KMS-11 (cell line): ENCODE data around the gene IL17C.

Experiments
- H2AFZ ChIP-seq: fragments of 200-600 bp; sonication (generic); 2 replicates; pipeline ENCODE4 v1.6.1; 2016; ENCODE audit warnings: antibody characterized with exemption, mixed run types, low read depth
- H3K27ac ChIP-seq: fragments of 200-600 bp; sonication (generic); 2 replicates; pipeline ENCODE4 v1.6.1; 2016; ENCODE audit warnings: mild to moderate bottlenecking, mixed run types
- H3K27me3 ChIP-seq: fragments of 200-600 bp; sonication (generic); 2 replicates; pipeline ENCODE4 v1.6.1; 2017; ENCODE audit warnings: mild to moderate bottlenecking, low read depth, mixed run types, moderate library complexity; ENCODE audit not compliant: insufficient read depth
- H3K36me3 ChIP-seq: fragments of 200-600 bp; sonication (generic); 2 replicates; pipeline ENCODE4 v1.6.1; 2017; ENCODE audit warnings: mild to moderate bottlenecking, mixed run types; ENCODE audit not compliant: insufficient read depth
- H3K4me1 ChIP-seq: fragments of 200-600 bp; sonication (generic); 2 replicates; pipeline ENCODE4 v1.6.1; 2016; ENCODE audit warnings: mild to moderate bottlenecking, low read depth, mixed run types; ENCODE audit not compliant: poor library complexity, severe bottlenecking
- H3K4me2 ChIP-seq: fragments of 200-600 bp; sonication (generic); 2 replicates; pipeline ENCODE4 v1.7.0; 2016; ENCODE audit warnings: mild to moderate bottlenecking, mixed run types
- H3K4me3 ChIP-seq: fragments of 200-600 bp; sonication (generic); IDR thresholded peaks from 2 replicates; pipeline ENCODE4 v1.6.1; 2017; ENCODE audit warnings: low read depth, low read length, mixed read lengths; ENCODE audit not compliant: insufficient read depth
- H3K79me2 ChIP-seq: fragments of 200-600 bp; sonication (generic); 2 replicates; pipeline ENCODE4 v1.6.1; 2016; ENCODE audit warnings: low read depth, mixed run types; ENCODE audit not compliant: insufficient read depth
- H3K9ac ChIP-seq: fragments of 200-600 bp; sonication (generic); 2 replicates; pipeline ENCODE4 v1.6.1; 2016; ENCODE audit warnings: mild to moderate bottlenecking, mixed run types
- H4K20me1 ChIP-seq: fragments of 200-600 bp; sonication (generic); 2 replicates; pipeline ENCODE4 v1.6.1; 2016; ENCODE audit warnings: mild to moderate bottlenecking, mixed run types; ENCODE audit not compliant: insufficient read depth
- TF ChIP-seq, protein P1 (sequence below): fragments of 200-600 bp; sonication (generic); conservative IDR thresholded peaks from 2 replicates; pipeline ENCODE4 v1.6.1; 2017; ENCODE audit warnings: low read depth, mild to moderate bottlenecking, antibody characterized with exemption, low read length, moderate library complexity, mixed read lengths

The IL17C gene

DNA sequence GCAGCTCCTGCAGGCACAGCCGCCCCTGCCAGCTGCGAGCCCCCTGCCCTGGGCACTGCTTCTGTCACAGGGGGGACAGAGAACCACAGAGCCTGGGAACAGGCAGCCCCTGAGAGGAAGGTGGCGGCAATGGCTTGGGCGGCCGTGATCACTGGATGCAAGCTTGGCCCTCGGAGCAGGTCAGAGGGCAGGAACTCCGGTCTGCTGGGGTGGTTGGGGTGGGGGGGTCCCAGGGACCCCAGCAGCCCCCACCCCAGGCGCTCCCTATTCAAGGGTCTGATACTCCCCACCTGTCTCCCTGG, 14.3 kb downstream of the IL17C start:
- Histone ChIP-seq H3K27ac (no peak overlapping the region), H3K4me2 (no peak overlapping the region), H2AFZ (no peak overlapping the region), H3K4me3 (no peak overlapping the region), H3K9ac (no peak overlapping the region), H3K36me3 (no peaks in the 10 kb centered on the region), H3K4me1 (peaks cover 21% of the 10 kb centered on the region), H3K79me2 (peaks cover 11% of the 10 kb centered on the region), H4K20me1 (no peaks in the 10 kb centered on the region), H3K27me3 (no peaks in the 10 kb centered on the region)
- TF ChIP-seq, protein P1, sequence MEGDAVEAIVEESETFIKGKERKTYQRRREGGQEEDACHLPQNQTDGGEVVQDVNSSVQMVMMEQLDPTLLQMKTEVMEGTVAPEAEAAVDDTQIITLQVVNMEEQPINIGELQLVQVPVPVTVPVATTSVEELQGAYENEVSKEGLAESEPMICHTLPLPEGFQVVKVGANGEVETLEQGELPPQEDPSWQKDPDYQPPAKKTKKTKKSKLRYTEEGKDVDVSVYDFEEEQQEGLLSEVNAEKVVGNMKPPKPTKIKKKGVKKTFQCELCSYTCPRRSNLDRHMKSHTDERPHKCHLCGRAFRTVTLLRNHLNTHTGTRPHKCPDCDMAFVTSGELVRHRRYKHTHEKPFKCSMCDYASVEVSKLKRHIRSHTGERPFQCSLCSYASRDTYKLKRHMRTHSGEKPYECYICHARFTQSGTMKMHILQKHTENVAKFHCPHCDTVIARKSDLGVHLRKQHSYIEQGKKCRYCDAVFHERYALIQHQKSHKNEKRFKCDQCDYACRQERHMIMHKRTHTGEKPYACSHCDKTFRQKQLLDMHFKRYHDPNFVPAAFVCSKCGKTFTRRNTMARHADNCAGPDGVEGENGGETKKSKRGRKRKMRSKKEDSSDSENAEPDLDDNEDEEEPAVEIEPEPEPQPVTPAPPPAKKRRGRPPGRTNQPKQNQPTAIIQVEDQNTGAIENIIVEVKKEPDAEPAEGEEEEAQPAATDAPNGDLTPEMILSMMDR = no peak

DNA sequence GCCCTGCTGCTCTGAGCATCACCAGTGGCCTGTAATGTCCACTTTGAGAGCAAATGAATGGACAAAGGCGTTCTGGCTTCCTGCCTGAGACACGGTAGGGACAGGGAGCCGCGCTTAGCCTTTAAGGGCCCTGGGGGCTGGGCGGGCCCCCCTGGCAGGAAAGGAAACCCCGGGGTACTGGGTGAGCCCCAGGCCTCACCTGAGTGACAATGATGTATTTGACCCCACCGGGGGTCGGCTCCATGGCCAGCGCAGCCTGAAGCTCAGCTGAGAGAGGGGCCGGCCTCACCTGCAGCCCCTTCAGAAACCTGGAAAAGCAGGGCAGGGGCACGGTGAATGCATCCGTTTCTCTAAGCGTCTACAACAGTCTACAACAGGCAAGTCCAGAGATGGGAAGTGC, 14.7 kb downstream of the IL17C start:
- TF ChIP-seq, protein P1 = no peak
- Histone ChIP-seq H3K9ac (no peak overlapping the region), H3K4me2 (no peak overlapping the region), H3K36me3 (no peaks in the 10 kb centered on the region), H3K79me2 (peaks cover 11% of the 10 kb centered on the region), H3K27me3 (no peaks in the 10 kb centered on the region), H3K4me1 (peaks cover 21% of the 10 kb centered on the region), H3K27ac (no peak overlapping the region), H2AFZ (no peak overlapping the region), H3K4me3 (no peak overlapping the region), H4K20me1 (no peaks in the 10 kb centered on the region)

DNA sequence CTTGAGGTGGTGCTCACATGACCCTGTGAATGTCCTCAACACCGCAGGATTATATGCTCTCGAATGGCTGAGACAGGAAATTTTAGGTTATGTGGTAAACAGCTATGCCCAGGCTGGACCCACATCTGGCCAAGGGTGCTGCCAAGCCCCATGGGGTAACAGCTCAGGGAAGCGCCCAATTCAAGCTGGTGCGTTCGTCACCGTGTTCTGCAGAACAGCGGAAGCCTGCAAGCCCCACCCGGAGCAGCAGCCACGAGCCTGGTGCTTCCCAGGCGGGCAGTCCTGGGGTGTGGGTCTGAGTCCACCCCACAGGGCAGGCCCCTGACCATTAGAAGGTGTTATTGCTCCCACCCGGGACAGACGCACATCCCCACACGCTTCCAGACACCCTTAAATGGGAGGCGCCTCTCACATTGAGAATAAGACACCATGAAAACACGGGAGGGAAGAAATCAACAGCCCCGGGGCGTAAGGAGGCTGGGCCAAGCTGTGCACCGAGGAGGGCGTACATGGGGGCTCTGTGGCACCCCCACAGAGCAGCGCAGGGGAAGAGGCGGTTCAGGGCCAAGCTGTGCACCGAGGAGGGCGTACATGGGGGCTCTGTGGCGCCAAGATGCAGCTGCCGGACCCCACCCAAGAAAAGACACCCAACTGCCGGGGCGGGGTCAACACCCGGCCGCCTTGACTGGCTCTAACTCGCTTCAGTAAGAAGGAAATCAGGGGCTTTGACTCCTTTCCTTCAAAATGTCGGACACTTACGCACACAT, 15.4 kb downstream of the IL17C start:
- H3K27ac ChIP-seq = no peak overlapping the region
- no peak overlapping the region for H3K9ac ChIP-seq
- H3K27me3 ChIP-seq = no peaks in the 10 kb centered on the region
- H3K4me3 ChIP-seq = no peak overlapping the region
- H3K4me2 ChIP-seq = no peak overlapping the region
- peaks cover 11% of the 10 kb centered on the region for H3K79me2 ChIP-seq
- TF ChIP-seq, protein P1 = no peak
- H2AFZ ChIP-seq = no peak overlapping the region
- no peaks in the 10 kb centered on the region for H4K20me1 ChIP-seq
- peaks cover 21% of the 10 kb centered on the region for H3K4me1 ChIP-seq
- no peaks in the 10 kb centered on the region for H3K36me3 ChIP-seq

DNA sequence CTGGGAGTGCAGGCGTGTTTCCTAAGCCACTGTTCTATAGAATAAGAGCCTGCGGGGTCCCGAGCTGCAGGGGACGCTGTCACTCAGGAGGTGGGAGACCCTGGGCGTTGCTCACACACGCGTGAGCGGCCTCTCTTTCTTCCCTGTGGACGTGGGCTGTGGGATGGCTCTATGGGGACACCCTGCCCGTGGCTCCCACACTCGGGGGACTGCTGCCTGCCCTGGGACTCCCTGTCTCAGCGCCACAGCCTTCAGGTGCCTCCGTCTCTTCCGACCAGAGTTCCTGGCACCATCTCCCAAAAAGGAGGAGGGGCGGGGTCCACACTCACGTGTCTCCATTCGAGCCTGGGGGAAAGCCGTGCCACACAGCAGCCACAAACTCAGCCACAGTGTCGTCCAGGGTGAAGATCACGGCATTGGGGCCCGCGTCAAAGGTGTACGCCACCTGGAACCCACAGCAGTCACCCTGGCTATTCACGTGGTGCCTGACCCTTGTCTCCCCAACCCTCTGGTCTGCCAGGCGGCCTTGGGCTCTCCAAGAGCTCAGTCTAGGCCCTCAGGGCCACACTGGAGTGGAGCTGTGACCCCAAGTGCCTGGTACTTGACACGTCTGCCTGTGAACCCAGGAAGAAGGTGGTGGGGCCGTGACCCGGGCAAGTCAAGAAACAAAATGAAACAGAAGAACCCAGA, 16.1 kb downstream of the IL17C start:
- Histone ChIP-seq H3K79me2 (peaks cover 8% of the 10 kb centered on the region; the same call in 1 of the 2 replicates), H3K4me1 (peaks cover 17% of the 10 kb centered on the region), H2AFZ (no peak overlapping the region), H3K27me3 (no peaks in the 10 kb centered on the region), H3K4me3 (no peak overlapping the region), H3K9ac (no peak overlapping the region), H3K4me2 (no peak overlapping the region), H4K20me1 (no peaks in the 10 kb centered on the region), H3K27ac (no peak overlapping the region), H3K36me3 (no peaks in the 10 kb centered on the region)
- TF ChIP-seq, protein P1 = no peak
